OCI-LY7 (cell line): ENCODE measurements around the gene COL28A1. TPM values are rescaled to one million over a fixed set of nuclear protein-coding genes. Genes with fewer than 3 reads are reported as not detected.

ENCODE experiments used
- BruUV-seq: library from RNA; stranded (reverse); fragments of 400-500 nt; replicated peaks from 2 replicates; lab custom pipeline; 2021; lab: Mats Ljungman, UMichigan
- CTCF ChIA-PET: fragments of 300-600 bp; sonication (Branson Sonifier 250); formaldehyde crosslinking; loops from one replicate; lab custom pipeline; 2022; ENCODE audit warnings: antibody characterized with exemption; ENCODE audit not compliant: unreplicated experiment; lab: Charles Lee
- POLR2A ChIA-PET: fragments of 300-600 bp; sonication (Branson Sonifier 250); formaldehyde crosslinking; loops from one replicate; lab custom pipeline; 2022; ENCODE audit warnings: antibody characterized with exemption; lab: Charles Lee
- DNase-seq: peaks from one replicate; pipeline ENCODE4 v3.0.0-alpha.2; 2015; ENCODE audit warnings: low spot score
- H2AFZ ChIP-seq: fragments of 200-600 bp; sonication (generic), shearing (Covaris generic); 2 replicates; pipeline ENCODE4 v1.6.1; 2014; ENCODE audit warnings: mild to moderate bottlenecking, antibody characterized with exemption, low read length, moderate library complexity
- H3K27ac ChIP-seq: fragments of 200-600 bp; sonication (generic); 2 replicates; pipeline ENCODE4 v1.5.1; 2014; ENCODE audit warnings: mixed run types, low read depth, mild to moderate bottlenecking, moderate library complexity, low read length, inconsistent platforms; ENCODE audit not compliant: poor library complexity, severe bottlenecking
- H3K36me3 ChIP-seq: fragments of 200-600 bp; sonication (generic); 2 replicates; pipeline ENCODE4 v1.6.1; 2014; ENCODE audit warnings: mild to moderate bottlenecking, antibody characterized with exemption, low read length, moderate library complexity, mixed read lengths; ENCODE audit not compliant: insufficient read depth
- H3K4me1 ChIP-seq: fragments of 200-600 bp; sonication (generic); 2 replicates; pipeline ENCODE4 v1.5.1; 2014; ENCODE audit warnings: mild to moderate bottlenecking, low read length; ENCODE audit not compliant: insufficient read depth, poor library complexity, severe bottlenecking
- H3K4me2 ChIP-seq: fragments of 200-600 bp; sonication (generic); 2 replicates; pipeline ENCODE4 v1.6.1; 2014; ENCODE audit warnings: mild to moderate bottlenecking, low read length
- H3K4me3 ChIP-seq: fragments of 200-600 bp; sonication (generic); 2 replicates; pipeline ENCODE4 v1.5.1; 2014; ENCODE audit warnings: mild to moderate bottlenecking, low read depth, low read length; ENCODE audit not compliant: poor library complexity, severe bottlenecking
- H3K79me2 ChIP-seq: fragments of 200-600 bp; sonication (generic); 2 replicates; pipeline ENCODE4 v1.6.1; 2016; ENCODE audit warnings: low read depth, mild to moderate bottlenecking, low read length, moderate library complexity, mixed read lengths; ENCODE audit not compliant: insufficient read depth
- H3K9me2 ChIP-seq: fragments of 200-600 bp; sonication (generic); 2 replicates; pipeline ENCODE4 v1.6.1; 2016; ENCODE audit warnings: mild to moderate bottlenecking, low read length, mixed read lengths; ENCODE audit not compliant: insufficient read depth
- H3K9me3 ChIP-seq: fragments of 200-600 bp; sonication (generic); 2 replicates; pipeline ENCODE4 v1.6.1; 2014; ENCODE audit warnings: mild to moderate bottlenecking, mixed run types, low read length, mixed read lengths
- H4K20me1 ChIP-seq: fragments of 200-600 bp; sonication (generic); 2 replicates; pipeline ENCODE4 v1.6.1; 2014; ENCODE audit warnings: mild to moderate bottlenecking, antibody characterized with exemption, low read length, moderate library complexity, mixed read lengths; ENCODE audit not compliant: insufficient read depth
- CTCF ChIP-seq: fragments of 200-600 bp; sonication (generic); conservative IDR thresholded peaks from 2 replicates; pipeline ENCODE4 v1.5.1; 2014; ENCODE audit warnings: mild to moderate bottlenecking, antibody characterized with exemption, low read length, moderate library complexity, mixed read lengths
- EZH2phosphoT487 ChIP-seq: fragments of 200-600 bp; sonication (generic); IDR thresholded peaks from 2 replicates; pipeline ENCODE4 v1.6.1; 2018; ENCODE audit warnings: low read depth, borderline replicate concordance, mild to moderate bottlenecking, mixed run types, antibody characterized with exemption, low read length, moderate library complexity, mixed read lengths
- intact Hi-C: fragments of 100-400 bp; cut with micrococcal nuclease; formaldehyde crosslinking; loops from one replicate; pipeline ENCODE4 v1.10.0; 2022; ENCODE audit not compliant: unreplicated experiment
- total RNA-seq, 2 experiments: library from RNA; depleted of rRNA in 1 of 2; stranded (reverse); fragments of >200 nt in 1 of 2; shearing (Covaris generic) in 1 of 2; gene quantifications; 2 replicates each; pipeline ENCODE4 v1.2.3, GENCODE V29; 2014 to 2022

The COL28A1 gene
- total RNA-seq, 2 experiments from 2014 or later = not detected

GRCh38 chr7:7565018-7565680, 29.5 kb upstream of the COL28A1 start:
- ChIA-PET POLR2A (interaction anchor here (0.5 to 1.9 kb wide), 8 partner anchors 10 to 856 kb away, joined by 3 to 6 read pairs (median 3); no protein-coding TSS in a partner anchor), CTCF (no interaction called here)
- Histone ChIP-seq H3K4me1 (peaks cover 30% of the 10 kb centered on the region), H2AFZ (no peak overlapping the region; the same call in 1 of the 2 replicates), H3K4me3 (no peak overlapping the region), H3K27ac (no peak overlapping the region), H3K4me2 (no peak overlapping the region), H3K9me2 (no peaks in the 10 kb centered on the region), H3K36me3 (no peaks in the 10 kb centered on the region), H4K20me1 (peaks cover 13% of the 10 kb centered on the region; the same call in 1 of the 2 replicates), H3K9me3 (no peaks in the 10 kb centered on the region), H3K79me2 (peaks cover 30% of the 10 kb centered on the region; the same call in 1 of the 2 replicates)
- no peak for DNase-seq
- TF ChIP-seq EZH2phosphoT487 = no peak
- TF ChIP-seq CTCF = no peak
- intact Hi-C loops = loop anchor here (5.0 kb wide), 1 partner anchor 407 kb away; no protein-coding TSS in a partner anchor
- BruUV-seq = no TSS peak

- intact Hi-C loops = no loop called here
- Histone ChIP-seq H3K4me1 (peaks cover 22% of the 10 kb centered on the region), H3K9me2 (no peaks in the 10 kb centered on the region), H3K9me3 (no peaks in the 10 kb centered on the region), H3K4me2 (no peak overlapping the region), H3K36me3 (no peaks in the 10 kb centered on the region), H3K27ac (no peak overlapping the region), H4K20me1 (0 out of 2 replicates have a peak, but pooled peaks cover 8% of the 10 kb centered on the region), H2AFZ (no peak overlapping the region), H3K79me2 (peaks cover 22% of the 10 kb centered on the region; the same call in 1 of the 2 replicates), H3K4me3 (no peak overlapping the region)
- ChIA-PET POLR2A (interaction anchor here (1.2 to 1.9 kb wide), 3 partner anchors 9 to 21 kb away, joined by 3 to 6 read pairs (median 4); no protein-coding TSS in a partner anchor), CTCF (no interaction called here)
- no TSS peak for BruUV-seq
- no peak for DNase-seq
- TF ChIP-seq CTCF = no peak
These were observed 28.7 kb upstream of the COL28A1 start for GRCh38 chr7:7564323-7564780.

GRCh38 chr7:7563813-7564212, 28.1 kb upstream of the COL28A1 start:
- no peak overlapping the region for H3K4me2 ChIP-seq
- DNase-seq = no peak

More at GRCh38 chr7:7563813-7564212, 28.1 kb upstream of the COL28A1 start:
- peaks cover 16% of the 10 kb centered on the region for H3K4me1 ChIP-seq
- no peaks in the 10 kb centered on the region for H3K36me3 ChIP-seq
- POLR2A ChIA-PET = interaction anchor here (0.6 to 1.9 kb wide), 3 partner anchors 8 to 434 kb away, joined by 3 to 6 read pairs (median 3); no protein-coding TSS in a partner anchor
- H3K9me3 ChIP-seq = no peaks in the 10 kb centered on the region
- H2AFZ ChIP-seq = no peak overlapping the region
- BruUV-seq = no TSS peak
- intact Hi-C loops = no loop called here
- H3K9me2 ChIP-seq = no peaks in the 10 kb centered on the region
- TF ChIP-seq EZH2phosphoT487 (no peak), CTCF (no peak)
- H3K4me3 ChIP-seq = no peak overlapping the region
- CTCF ChIA-PET = no interaction called here
- H3K79me2 ChIP-seq = peaks cover 17% of the 10 kb centered on the region; the same call in 1 of the 2 replicates
- no peak overlapping the region for H3K27ac ChIP-seq
- 0 out of 2 replicates have a peak, but pooled peaks cover 7% of the 10 kb centered on the region for H4K20me1 ChIP-seq
